ENCODE results near the gene TMEM50A.
"Not testable (repeated sequence)": the region's sequence is repeated elsewhere in the genome, so short reads cannot be mapped to it uniquely, and the experiment has no call there.

The TMEM50A gene

DNA sequence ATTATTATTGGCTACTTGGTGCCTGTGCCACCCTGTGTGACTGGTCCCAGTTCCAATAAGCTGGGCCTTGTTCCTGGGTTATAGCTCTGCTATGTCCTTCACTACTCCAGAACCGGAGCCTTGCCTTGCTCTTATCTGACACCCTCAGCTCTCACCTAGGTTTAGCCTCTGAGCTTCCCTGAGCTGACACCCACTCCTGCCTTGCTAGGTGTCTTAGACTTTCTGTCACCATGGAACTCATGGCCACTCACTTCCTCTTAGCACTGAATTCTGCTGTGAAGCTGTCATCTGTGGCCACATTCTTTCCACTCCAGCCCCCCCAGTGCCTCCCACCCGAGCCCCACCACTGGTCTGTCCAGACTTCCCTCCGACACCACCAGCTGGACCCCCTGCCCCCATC, 51.6 kb downstream of the TMEM50A start:
- not testable (repeated sequence) for DNase-seq

DNA sequence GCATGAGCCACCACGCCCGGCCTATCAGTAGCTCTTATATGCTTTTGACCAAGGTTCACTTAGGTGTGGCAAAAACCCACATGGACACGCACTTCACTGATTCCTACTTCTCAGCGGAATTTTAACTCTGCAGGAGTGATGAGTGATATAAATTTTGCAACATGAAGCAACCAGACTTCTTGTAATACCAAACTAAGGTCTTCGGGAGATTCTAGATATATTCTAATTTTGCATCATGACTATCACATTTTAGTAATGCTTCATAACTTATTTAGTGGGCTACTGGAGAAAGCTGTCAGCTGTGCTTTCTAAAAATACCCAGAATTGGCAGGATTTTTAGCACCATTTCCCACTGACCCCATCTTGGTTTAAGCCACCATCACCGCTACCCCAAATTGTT, 54.7 kb downstream of the TMEM50A start:
- no peak for DNase-seq

GRCh38 chr1:25397549-25397948, 59.4 kb downstream of the TMEM50A start:
- not testable (repeated sequence) for DNase-seq

DNA sequence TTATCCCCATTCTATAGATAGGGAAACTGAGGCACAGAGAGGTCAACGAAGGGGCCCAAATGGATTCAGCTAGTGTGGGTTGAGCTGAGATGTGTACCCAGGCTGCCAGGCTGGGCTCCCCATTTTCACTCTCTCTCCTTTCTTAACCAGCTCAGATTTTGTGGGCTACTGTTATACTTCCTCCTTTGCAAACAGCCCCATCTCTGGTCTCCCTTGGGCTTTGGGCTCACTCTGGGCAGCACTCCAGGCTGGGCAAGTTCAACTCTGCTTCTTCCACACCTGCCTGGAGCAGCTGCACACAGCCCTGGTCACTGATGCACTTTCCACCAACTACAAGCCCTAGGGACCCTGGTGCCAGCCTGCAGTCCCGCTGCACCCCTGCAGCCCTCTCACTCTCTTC, 59.9 kb downstream of the TMEM50A start:
- DNase-seq, result not testable (repeated sequence)

GRCh38 chr1:25402947-25403803, 65.0 kb downstream of the TMEM50A start:
- DNase-seq, result peak in 1 of 2 experiments; percentile 19

DNA sequence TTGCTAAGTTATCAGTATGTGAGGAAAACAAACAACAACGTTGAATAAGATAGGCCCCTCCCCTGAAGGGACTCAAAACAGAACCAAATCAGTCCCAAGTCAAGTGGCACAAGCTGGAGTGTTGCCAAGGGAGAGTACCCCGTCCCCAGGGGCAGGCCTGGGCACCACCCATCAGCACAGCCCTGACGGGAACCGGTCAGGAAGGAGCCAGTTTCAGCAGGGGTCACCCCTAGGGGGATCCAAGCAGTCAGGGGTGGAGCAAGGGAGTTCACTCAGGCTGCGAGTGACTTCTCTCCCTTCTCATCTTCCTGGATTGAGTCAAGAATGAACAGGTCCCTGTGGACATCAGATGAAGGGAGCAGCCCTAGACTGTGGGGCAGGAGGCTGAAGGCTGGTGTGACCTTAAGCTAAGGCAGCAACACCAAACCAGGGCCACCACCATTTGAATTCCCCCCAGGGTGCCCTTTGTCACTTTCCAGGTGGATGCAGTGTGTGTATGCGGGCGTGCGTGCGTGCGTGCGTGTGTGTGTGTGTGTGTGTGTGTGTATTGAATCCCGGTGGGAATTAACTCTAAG, 67.7 kb downstream of the TMEM50A start:
- not testable (repeated sequence) for DNase-seq

GRCh38 chr1:25409641-25410427, 71.7 kb downstream of the TMEM50A start:
- not testable (repeated sequence) for DNase-seq

Measured in NCI-H446 (cell line).